HAP-1 (cell line): Measurements from ENCODE around the gene MRPS34.

Experiments
- DNase-seq, 2 experiments: peaks; one replicate each; pipeline ENCODE4 v3.0.0-alpha.2; 2016 to 2020; ENCODE audit warnings: low spot score in 2 of 2
- H3K27me3 ChIP-seq: fragments of 250-450 bp; sonication (Bioruptor Pico); 2 replicates; pipeline ENCODE4 v1.5.1; 2020; ENCODE audit warnings: low read depth, mild to moderate bottlenecking, moderate library complexity
- H3K36me3 ChIP-seq: fragments of 250-450 bp; sonication (Bioruptor Pico); replicated peaks from 2 replicates; pipeline ENCODE4 v1.5.1; 2020; ENCODE audit warnings: mild to moderate bottlenecking
- H3K4me1 ChIP-seq: fragments of 250-450 bp; sonication (Bioruptor Pico); 2 replicates; pipeline ENCODE4 v1.5.1; 2020; ENCODE audit warnings: mild to moderate bottlenecking
- H3K4me3 ChIP-seq: fragments of 250-450 bp; sonication (Bioruptor Pico); 2 replicates; pipeline ENCODE4 v1.5.1; 2020; ENCODE audit warnings: mild to moderate bottlenecking, moderate library complexity
- H3K9me3 ChIP-seq: fragments of 250-450 bp; sonication (Bioruptor Pico); 2 replicates; pipeline ENCODE4 v1.5.1; 2020; ENCODE audit warnings: mild to moderate bottlenecking, moderate library complexity
- in situ Hi-C: fragments of 300-500 bp; cut with MboI; formaldehyde crosslinking; loops from 3 replicates; pipeline ENCODE4 v1.14.3; 2020; ENCODE audit warnings: low sequenced_read_pairs, inconsistent platforms, mixed read lengths

Gene MRPS34

DNA sequence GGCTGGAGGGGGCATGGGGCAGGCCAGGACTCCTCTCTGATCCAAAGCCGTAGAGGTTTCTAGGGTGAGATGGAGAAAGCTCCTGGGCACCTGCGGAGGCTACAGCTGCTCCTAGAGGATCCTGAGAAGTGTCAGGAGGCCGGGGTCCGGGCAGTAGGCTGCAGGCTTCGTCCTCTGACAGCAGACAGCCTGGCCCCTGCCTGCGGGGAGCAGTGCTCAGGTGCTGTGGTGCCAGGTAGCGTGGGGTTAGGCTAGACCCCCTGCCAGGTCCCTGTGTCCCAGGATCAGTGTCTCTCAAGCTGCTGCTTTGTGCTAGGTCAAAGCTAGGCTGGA, 1.5 kb upstream of the MRPS34 start:
- in situ Hi-C loops, result loop anchor here (5.0 kb wide), 1 partner anchor 67 kb away; the partner anchor contains the start of gene MAPK8IP3
- Histone ChIP-seq H3K27me3 (no peaks in the 10 kb centered on the region), H3K36me3 (peaks cover 47% of the 10 kb centered on the region), H3K4me1 (peaks cover 6% of the 10 kb centered on the region; the same call in 1 of the 2 replicates), H3K9me3 (no peaks in the 10 kb centered on the region), H3K4me3 (peak overlapping the region; percentile 86)
- no peak for DNase-seq

DNA sequence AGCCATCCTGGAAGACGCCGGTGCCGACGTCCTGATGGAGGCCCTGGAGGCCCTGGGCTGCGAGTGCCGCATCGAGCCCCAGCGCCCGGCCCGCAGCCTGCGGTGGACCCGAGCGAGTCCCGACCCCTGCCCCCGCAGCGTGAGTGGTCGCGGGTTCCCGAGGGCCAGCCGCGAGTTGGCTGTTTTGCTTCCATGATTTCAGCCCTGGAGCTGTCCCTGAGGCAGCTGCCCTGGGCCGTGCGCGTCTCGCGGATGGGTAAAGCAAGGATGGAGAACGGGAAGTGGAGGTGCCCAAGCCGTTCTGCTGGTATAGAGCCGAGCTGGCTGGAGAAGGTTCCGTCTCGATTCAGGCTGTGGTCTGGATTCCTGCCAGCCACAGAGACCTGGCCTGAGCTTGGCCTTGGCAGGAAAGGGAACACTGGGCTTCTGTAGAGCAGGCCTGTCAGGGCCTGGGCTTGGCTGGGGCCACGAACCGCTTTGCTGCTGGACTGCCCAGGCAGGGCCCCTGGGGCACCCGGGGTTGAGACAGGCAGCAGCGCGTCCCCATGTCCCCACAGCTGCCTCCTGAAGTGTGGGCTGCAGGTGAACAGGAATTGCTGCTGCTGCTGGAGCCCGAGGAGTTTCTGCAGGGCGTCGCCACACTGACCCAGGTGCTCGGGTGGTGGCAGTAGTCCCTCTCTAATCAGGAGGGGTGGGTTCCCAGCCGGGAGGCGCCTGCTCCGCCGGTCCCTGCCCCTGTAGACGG, 941 bp upstream of the MRPS34 start:
- Histone ChIP-seq H3K9me3 (no peaks in the 10 kb centered on the region), H3K36me3 (peaks cover 52% of the 10 kb centered on the region), H3K4me1 (peaks cover 6% of the 10 kb centered on the region; the same call in 1 of the 2 replicates), H3K4me3 (peak overlapping the region; percentile 86), H3K27me3 (no peaks in the 10 kb centered on the region)
- DNase-seq, result no peak
- in situ Hi-C loops, result loop anchor here (5.0 kb wide), 1 partner anchor 67 kb away; the partner anchor contains the start of gene MAPK8IP3

GRCh38 chr16:1772362-1772907, 499 bp downstream of the MRPS34 start, which contains the start of gene EME2:
Gene EME2 (plus strand): TSS chr16:1772810. CDS start chr16:1773228, 418 bp downstream.
- peak within 1 kb of the TSS; percentile 86 for H3K4me3 ChIP-seq
- DNase-seq, result no peak
- peaks cover 6% of the 10 kb centered on the region; the same call in 1 of the 2 replicates for H3K4me1 ChIP-seq
- H3K27me3 ChIP-seq, result no peaks in the 10 kb centered on the region
- no peaks in the 10 kb centered on the region for H3K9me3 ChIP-seq
- peaks cover 57% of the 10 kb centered on the region for H3K36me3 ChIP-seq
- in situ Hi-C loops, result loop anchor here (5.0 kb wide), 1 partner anchor 65 kb away; the partner anchor contains the start of gene MAPK8IP3

- Histone ChIP-seq H3K9me3 (no peaks in the 10 kb centered on the region), H3K4me3 (peak overlapping the region; percentile 86), H3K4me1 (peaks cover 6% of the 10 kb centered on the region; the same call in 1 of the 2 replicates), H3K27me3 (no peaks in the 10 kb centered on the region), H3K36me3 (peaks cover 57% of the 10 kb centered on the region)
- in situ Hi-C loops, result loop anchor here (5.0 kb wide), 1 partner anchor 65 kb away; the partner anchor contains the start of gene MAPK8IP3
- DNase-seq, result no peak
Observed at GRCh38 chr16:1771864-1772361, 1.0 kb downstream of the MRPS34 start.

DNA sequence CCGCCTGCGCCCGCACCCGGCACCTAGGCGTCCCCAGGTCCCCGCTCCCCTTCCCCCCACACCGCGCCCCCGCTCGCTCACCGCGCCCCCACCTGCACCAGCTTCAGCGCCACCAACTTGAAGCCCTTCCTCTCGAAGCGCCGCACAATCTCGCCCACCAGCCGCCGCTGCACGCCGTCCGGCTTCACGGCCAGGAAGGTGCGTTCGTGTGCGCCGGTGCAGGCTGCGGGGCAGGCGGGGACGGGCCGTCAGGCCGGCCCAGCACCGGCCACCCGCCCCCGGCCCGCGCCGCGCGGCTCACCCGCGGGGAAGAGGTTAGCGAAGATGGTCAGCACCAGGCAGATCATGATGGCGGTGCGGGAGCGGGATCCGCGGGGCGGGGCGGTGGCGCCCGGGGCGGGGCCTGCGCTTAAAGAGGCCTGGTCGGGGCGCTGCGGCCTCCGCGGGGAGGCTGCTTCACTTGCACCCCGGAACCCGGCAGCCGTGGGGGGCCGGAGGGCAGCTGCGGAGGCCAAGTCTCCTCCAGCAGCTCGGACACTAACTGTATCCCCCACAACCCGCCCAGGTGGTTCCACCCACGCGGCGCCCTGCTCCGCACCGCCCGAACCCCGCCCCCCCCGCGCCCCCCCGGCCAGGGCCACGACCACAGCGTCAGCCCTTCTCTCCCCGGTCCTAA, 1.6 kb downstream of the MRPS34 start, which contains the start of gene NME3:
TSS of gene NME3 (minus strand) at position 356 of the 676 bp plus-strand sequence. CDS start at position 347, 9 bp downstream.
- H3K36me3 ChIP-seq, result peaks cover 59% of the 10 kb centered on the region
- H3K27me3 ChIP-seq, result no peaks in the 10 kb centered on the region
- H3K4me1 ChIP-seq, result peaks cover 6% of the 10 kb centered on the region; the same call in 1 of the 2 replicates
- no peaks in the 10 kb centered on the region for H3K9me3 ChIP-seq
- peak within 1 kb of the TSS; percentile 86 for H3K4me3 ChIP-seq
- in situ Hi-C loops, result loop anchor here (5.0 kb wide), 1 partner anchor 64 kb away; the partner anchor contains the start of gene MAPK8IP3
- peak; percentile 38 to 87 for DNase-seq

GRCh38 chr16:1770328-1771187, 2.4 kb downstream of the MRPS34 start:
- Histone ChIP-seq H3K27me3 (no peaks in the 10 kb centered on the region), H3K9me3 (no peaks in the 10 kb centered on the region), H3K4me3 (peak overlapping the region; percentile 86), H3K4me1 (peaks cover 6% of the 10 kb centered on the region; the same call in 1 of the 2 replicates), H3K36me3 (peaks cover 61% of the 10 kb centered on the region)
- in situ Hi-C loops, result loop anchor here (5.0 kb wide), 1 partner anchor 63 kb away; the partner anchor contains the start of gene MAPK8IP3
- DNase-seq, result no peak

GRCh38 chr16:1769402-1770300, 3.3 kb downstream of the MRPS34 start:
- no peak overlapping the region for H3K4me3 ChIP-seq
- no peak for DNase-seq
- H3K36me3 ChIP-seq, result peaks cover 57% of the 10 kb centered on the region
- no peaks in the 10 kb centered on the region for H3K9me3 ChIP-seq
- in situ Hi-C loops, result loop anchor here (5.0 kb wide), 1 partner anchor 62 kb away; the partner anchor contains the start of gene MAPK8IP3
- no peaks in the 10 kb centered on the region for H3K27me3 ChIP-seq
- peaks cover 6% of the 10 kb centered on the region; the same call in 1 of the 2 replicates for H3K4me1 ChIP-seq

DNA sequence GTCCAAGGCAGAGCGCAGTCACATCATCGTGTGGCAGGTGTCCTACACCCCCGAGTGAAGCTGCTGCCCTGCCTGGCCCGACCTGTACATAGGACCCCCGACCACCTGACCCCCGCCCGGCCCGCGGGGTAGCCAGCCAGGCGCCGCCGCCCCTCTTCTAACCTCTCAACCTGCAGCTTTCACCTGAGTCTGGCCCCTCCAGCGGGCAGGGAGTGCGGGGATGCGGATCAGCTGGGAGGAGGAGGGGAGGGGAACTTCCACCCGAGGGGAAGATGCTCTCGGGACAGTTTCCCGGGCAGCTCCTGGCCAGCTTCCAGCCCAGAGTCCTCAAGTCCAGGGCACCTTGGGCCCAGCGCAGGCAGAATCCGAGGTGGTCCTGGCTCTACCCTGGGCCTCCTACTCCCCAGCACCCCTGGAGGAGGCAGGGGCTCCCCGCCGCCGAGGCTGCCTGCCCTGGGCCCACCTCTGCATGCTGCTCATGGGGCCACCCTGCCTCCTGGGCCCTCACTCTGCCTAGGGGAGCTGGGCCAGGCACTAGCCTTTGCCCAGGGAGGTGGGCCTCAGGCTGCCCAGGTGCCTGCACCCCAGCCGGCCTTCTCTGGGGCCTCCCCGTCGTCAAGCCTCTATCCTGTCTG, 4.0 kb downstream of the MRPS34 start:
- no peak for DNase-seq
- H3K4me1 ChIP-seq, result 0 out of 2 replicates have a peak, but pooled peaks cover 3% of the 10 kb centered on the region
- in situ Hi-C loops, result no loop called here
- no peaks in the 10 kb centered on the region for H3K9me3 ChIP-seq
- peaks cover 65% of the 10 kb centered on the region for H3K36me3 ChIP-seq
- no peak overlapping the region for H3K4me3 ChIP-seq
- no peaks in the 10 kb centered on the region for H3K27me3 ChIP-seq

DNA sequence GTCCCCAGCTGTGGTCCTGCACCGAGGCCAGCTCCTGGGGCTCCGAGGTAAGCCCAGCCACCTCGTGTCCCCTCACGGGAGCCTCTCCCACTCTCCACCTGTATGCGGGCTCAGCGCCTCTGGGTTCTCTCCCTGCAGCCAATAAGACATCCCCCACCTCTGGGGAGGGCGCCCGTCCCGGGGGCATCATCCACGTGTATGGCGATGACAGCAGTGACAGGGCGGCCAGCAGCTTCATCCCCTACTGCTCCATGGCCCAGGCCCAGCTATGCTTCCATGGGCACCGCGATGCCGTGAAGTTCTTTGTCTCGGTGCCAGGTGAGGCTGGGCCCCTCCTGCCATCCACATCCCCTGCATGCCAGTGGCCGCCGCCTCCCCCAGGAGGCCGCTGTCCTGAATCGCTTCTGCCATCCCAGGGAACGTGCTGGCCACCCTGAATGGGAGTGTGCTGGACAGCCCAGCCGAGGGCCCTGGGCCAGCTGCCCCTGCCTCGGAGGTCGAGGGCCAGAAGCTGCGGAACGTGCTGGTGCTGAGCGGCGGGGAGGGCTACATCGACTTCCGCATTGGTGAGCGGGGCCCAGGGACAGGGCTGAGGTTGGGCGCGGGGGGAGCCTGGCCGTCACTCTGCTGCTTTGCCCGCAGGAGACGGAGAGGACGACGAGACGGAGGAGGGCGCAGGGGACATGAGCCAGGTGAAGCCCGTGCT, 4.7 kb downstream of the MRPS34 start:
- H3K9me3 ChIP-seq, result no peaks in the 10 kb centered on the region
- no peak for DNase-seq
- H3K4me3 ChIP-seq, result no peak overlapping the region
- H3K27me3 ChIP-seq, result no peaks in the 10 kb centered on the region
- 0 out of 2 replicates have a peak, but pooled peaks cover 3% of the 10 kb centered on the region for H3K4me1 ChIP-seq
- H3K36me3 ChIP-seq, result peaks cover 65% of the 10 kb centered on the region
- in situ Hi-C loops, result no loop called here

DNA sequence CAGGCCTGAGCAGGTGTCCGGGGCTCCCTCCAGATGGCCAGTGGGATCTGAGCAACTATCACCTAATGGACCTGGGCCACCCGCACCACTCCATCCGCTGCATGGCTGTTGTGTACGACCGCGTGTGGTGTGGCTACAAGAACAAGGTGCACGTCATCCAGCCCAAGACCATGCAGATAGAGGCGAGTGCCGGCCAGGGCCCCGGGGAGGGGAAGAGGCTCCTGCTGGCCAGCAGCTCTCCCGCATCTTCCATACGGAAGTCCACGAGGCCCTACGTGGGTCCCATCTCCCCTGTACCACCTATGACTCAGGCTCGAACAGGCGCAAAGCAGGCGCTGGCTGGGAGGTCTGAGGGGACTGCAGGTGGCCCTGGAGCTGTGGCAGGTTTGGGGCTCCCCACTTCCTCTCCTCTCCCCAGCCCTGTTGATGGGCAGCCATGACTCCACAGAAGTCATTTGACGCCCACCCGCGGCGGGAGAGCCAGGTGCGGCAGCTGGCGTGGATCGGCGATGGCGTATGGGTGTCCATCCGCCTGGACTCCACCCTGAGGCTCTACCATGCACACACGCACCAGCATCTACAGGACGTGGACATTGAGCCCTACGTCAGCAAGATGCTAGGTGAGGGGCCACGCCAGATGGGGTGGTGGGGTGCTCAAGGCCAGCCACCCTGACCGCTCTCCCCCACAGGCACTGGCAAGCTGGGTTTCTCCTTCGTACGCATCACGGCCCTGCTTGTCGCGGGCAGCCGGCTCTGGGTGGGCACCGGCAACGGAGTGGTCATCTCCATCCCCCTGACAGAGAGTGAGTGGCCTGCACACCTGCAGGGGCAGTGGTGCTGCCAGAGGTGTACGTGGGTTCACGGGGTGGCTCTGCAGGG, 5.6 kb downstream of the MRPS34 start:
- in situ Hi-C loops, result no loop called here
- no peak overlapping the region for H3K4me3 ChIP-seq
- no peak for DNase-seq
- H3K36me3 ChIP-seq, result peaks cover 65% of the 10 kb centered on the region
- 0 out of 2 replicates have a peak, but pooled peaks cover 3% of the 10 kb centered on the region for H3K4me1 ChIP-seq
- no peaks in the 10 kb centered on the region for H3K27me3 ChIP-seq
- no peaks in the 10 kb centered on the region for H3K9me3 ChIP-seq
